GM19328 (cell line): ENCODE measurements around the gene ADAMTSL1.

ENCODE experiments used
- ATAC-seq: cut with Tn5 transposase; IDR thresholded peaks from one replicate; pipeline ENCODE4 v1.9.1; 2021; ENCODE audit warnings: mild to moderate bottlenecking, moderate library complexity; ENCODE audit not compliant: unreplicated experiment

ADAMTSL1 gene

GRCh38 chr9:18891946-18892670 is 418.2 kb downstream of the ADAMTSL1 start:
- no peak for ATAC-seq

DNA sequence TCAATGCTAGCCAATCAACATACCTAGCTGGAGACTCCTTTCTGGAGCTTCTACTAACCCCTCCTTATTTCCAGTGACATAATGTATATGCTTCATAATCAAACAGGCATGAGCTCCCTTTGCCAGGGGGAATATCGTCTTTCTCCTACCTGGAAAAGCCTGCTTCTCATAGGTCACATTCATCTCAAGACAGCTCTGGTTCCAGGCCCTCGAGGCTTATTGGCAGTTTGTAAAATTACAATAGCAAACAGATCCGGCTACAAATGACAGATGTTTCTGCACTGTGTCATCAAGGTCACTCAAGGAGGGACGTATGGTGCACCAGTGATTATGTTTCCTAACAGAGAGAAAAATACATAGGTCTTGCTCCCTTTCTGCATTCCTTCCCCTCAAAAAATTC is 419.1 kb downstream of the ADAMTSL1 start:
- ATAC-seq = no peak

GRCh38 chr9:18893491-18893890 is 419.5 kb downstream of the ADAMTSL1 start:
- ATAC-seq = no peak

DNA sequence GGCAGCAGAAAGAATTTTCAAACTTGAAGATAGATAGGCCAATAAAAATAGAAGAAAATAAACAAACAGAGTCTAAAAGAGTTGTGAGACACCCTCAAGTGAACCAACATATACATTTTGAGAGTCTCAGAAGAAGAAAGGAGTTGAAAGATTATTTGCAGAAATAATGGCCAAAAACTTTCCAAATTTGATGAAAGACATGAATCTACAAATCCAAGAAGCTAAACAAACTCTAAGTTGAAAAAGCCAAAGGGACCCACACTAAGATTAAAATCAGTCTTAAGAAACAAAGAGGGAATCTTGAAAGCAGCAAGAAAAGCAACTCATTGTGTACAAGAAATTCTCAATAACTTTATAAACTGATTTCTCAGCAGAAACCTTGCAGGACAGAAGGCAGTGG is 422.1 kb downstream of the ADAMTSL1 start:
- no peak for ATAC-seq

DNA sequence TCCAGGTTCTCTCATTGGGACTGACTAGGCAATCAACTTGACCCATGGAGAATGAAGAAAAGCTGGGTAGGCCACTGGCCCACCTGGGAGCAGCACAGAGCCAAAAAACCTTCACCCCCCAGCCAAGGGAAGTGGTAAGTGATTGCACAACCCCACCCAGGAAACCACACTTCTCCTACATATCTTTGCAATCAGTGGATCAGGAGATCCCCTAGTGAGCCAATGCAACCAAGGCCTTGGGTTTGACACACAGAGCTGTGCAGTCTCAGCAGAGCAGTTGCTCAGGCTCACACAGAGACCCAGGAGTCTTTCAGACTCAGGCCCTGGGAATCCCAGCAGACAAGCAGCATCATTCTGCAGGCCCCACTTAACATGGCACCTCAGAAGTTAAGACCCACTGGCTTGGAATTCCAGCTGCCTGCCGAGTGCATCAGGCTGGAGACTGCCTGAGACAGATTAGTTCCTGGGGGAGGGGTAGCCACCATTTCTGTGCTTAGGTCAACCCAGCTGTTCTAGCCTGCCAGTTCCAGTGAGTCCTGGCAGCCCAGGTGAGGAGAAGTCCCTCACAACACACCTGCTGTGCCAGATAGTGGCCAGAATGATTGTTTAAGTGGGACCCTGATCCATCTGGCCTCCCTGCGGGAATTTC is 422.7 kb downstream of the ADAMTSL1 start:
- no peak for ATAC-seq

DNA sequence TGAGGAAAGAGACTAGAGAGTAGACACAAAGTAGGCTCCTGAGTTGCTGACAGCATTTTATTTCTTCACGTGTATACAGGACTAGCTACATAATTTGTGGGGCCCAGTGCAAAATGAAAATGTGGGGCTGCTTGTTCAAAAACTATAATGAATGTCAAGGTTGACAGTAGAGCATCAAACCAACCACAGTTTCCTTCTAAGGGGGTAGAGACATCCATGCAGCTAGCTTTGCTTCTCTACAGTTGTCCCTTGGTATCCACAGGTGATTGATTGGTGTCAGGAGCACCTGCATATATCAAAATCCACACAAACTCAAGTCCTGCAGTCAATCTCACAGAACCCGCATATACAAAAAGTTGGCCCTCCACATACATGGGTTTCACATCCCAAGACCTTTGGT is 429.5 kb downstream of the ADAMTSL1 start:
- no peak for ATAC-seq

DNA sequence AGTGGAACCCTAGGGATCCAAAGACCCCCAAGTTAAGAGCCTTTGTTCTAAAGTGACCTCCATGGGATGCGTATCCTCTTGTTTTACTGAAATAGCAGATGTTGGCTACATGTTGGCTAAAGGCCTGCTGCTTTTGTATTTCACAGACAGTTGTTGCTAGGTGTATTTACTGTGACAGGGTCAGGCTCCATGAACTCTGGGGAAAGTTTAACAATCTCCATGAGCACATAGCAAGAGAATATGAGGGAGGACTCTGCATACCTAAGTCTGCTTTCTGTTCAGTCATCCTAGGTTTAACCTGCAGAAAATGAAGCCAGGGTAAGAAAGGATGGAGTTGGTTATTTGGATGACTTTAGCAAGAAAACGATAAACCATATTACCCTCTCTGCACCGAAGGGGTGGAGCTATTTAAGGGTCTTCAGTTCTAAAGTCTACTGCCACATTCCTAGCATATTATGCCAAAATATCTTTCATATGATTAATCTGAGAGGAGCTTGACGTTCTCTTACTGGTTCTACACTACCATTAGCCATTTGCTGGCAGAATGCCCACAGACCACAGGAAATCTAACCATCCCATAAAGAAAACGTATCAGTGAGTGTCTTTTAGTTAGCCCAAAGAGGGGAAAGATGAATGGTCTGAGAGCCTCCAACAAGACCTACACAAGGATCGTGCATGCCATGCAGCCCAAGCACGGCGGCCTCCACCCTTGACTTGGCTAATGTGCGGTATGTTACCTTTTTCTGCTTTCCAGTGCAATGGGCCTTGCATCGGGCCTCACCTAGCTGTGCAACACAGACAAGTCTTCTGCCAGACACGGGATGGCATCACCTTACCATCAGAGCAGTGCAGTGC is 431.3 kb downstream of the ADAMTSL1 start:
- no peak for ATAC-seq

- no peak for ATAC-seq
Observed at GRCh38 chr9:18905883-18906629, 432.1 kb downstream of the ADAMTSL1 start.

GRCh38 chr9:18906656-18907395 is 432.9 kb downstream of the ADAMTSL1 start:
- no peak for ATAC-seq

DNA sequence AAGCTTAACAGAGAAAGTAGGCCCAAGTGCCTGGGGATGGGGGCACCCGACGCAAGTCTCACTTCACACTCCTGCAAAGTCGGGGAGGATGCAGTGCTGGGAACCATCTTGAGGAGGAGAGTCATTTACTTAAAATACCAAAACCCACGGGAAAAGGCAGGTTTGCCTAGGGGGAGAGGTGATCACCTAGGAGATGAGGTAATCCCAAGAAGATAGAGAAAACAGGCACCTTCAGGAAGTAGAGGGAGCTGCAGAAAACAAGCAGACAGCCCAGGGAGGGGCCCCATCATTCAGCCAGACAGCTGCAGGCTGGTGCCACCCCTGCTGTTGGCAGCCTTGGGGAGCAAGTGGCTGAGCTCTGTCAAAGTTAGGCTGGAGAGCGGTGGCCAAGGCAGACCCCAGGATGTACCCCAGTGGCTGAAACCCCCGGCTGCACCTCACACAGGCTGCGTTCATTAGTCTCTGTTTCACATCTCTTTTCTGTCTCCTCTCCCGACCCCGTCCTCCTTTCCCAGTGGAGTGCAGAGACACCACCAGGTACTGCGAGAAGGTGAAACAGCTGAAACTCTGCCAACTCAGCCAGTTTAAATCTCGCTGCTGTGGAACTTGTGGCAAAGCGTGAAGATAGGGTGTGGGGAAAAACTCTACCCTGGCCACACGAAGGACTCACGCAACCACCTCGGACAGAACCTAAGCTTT is 434.1 kb downstream of the ADAMTSL1 start:
- no peak for ATAC-seq

DNA sequence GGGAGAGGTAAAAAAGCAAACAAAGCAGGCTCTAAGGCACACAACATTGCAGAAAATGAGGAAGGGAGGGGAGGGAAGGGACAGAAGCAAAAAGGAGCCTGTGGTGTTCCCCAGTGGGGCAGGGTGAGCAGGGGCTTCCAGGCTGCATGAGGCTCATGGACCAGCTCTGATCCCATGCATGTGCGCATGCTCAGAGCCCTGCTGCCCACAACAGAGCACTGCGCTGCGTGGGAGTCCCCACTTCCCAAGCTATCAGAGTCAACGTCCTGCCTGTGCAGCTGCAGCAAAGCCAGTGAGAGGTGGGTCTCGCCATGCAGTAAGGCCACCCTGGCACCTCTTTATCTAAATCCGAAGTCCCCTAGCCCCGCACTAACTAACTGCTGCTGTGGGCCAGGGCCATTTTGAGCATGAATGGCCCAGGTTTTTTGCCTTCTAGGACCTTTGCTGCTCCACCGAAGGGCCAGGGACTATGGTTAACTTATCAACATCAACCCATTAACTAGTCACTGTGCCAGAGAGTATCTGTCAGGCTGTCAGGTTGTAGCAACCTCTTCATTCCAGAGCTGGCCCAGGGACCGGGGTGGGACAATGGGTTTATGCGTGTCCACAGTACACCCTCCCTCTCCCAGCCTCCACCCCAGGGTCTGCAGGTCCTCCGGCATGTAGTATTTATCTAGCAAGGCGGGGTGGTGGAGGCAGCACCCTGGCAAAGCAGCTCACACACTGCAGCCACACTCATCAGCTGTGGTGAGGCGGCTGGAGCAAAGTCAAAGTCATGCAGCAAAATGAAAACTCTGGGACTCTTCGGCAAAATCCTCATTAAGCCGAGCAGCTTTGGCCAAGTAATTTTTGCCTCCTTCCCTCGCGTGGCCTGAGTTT is 435.4 kb downstream of the ADAMTSL1 start:
- no peak for ATAC-seq

DNA sequence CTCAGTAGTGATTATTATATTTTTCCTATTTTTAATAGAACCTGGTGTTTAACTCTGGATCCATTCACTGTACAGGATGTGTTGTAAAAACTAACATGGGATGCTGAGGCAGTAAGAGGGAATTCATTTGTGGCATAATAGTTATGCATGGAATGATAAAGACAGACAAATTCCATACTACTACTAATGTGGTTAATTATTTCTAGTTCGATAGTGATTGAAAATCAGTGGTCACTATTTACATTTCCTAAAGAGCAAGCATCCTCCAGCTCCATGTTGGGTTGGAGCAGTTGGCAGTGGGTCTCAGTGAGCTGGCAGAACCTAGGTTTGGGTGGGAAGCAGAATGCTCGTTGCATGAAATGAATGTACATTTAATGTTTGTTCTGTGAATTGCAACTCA is 436.5 kb downstream of the ADAMTSL1 start:
- ATAC-seq = no peak

GRCh38 chr9:18910916-18911315 is 437.0 kb downstream of the ADAMTSL1 start:
- ATAC-seq = no peak

DNA sequence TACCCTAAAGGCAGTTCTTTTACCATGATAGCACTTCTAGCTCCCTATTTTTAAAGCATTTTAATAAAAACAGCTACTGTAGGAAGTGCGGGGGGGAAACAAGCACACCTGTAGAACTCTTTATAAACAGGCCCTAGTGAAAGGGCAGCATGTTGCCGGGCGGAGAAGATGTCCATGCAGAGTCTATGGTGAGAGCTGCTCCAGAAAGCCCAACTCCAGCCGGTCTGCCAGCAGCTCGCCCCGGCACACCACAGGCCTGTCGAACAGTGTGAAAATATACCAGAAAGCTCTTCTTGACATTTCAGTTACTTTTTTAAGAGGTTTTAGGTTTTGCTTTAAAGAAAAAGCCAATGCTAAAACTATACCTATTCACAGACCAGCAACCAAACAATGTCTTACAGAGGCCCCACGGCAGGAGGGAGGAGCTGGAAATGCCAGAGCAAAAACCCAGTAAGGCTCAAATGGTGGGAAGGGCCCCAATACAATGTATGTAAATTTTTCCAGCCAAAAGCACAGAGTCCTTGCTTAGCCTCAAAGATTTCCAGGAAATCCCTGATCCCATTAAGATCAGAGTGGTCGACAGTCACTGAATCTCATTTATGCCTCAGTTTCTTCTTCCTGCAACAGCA is 437.9 kb downstream of the ADAMTSL1 start:
- no peak for ATAC-seq

DNA sequence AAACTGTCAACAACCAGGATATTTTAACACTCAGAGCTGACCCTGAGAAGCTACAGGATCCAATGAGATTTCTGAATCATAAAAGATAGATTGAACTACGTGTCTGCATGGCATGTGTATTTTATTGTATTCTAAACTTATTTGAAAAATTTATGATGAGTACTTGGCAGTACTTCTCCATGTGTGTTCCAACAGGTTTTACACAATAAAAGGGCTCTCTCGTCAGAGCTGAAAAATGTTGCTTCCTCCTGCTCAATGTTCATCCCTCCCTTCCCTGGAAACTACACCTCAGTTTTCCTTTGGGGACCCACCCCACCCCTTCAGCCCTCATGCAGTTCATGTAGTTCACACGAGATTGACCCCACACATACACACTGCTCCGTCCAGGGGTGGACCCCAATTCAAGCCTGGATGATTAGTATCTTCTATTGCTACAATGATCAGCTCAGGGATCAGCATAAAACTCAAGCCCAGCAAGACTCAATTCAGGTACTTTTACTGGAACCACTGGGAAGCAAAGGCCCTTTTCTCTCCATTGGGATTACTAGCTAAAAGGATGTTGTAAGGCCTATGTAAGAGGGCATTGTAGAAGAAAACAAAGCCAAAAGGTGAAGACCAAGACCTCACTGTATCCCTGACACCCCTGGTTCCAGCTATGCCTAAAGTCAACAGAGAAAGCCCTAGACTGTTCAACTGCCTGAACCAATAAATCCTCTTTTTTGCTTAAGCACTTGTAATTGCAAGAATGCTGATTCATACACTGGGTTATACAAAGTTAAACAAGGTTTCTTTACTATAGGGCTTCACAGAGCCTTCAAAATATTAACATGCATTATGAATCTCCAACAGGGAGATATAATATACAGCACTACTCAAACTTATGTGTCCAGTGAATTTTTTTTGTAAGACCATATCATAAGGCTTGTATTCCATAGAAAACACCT is 446.5 kb downstream of the ADAMTSL1 start:
- no peak for ATAC-seq

DNA sequence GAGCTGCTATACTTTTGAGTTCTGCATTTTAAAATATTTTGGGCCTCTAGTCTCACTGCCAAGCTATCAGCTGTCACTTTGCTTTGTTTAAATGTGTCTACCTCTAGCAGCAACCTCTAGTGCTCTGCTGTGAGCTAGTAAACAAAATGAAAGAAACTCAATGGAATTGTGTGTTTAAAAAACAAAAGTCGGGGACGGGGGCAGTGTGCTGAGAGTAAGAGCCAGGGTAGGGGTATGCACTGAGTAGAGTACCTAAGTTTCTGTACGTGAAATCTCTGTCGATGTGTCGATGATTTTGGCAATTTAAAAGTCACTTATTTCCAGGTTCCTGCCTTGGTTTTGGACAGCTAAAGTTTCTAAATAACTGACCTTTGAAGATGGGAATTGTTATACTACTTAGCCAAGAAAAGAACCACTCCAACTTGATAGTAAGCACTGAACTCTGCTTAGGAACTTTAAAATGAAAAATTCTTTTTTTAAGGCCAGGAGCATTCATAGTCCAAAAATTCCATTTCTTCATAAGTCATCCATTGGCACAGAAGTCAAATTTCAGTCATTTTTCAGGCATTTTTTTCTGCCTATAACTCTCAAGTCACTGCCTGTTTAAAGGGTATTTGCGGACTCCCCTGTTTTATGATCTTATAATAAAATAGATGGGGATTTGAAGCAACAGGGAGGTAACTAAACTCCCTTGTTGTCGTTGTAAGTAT is 447.6 kb downstream of the ADAMTSL1 start:
- no peak for ATAC-seq
